IMR-90 (cell line): ENCODE measurements around the gene FBLN7. TPM values are rescaled to one million over a fixed set of nuclear protein-coding genes. Genes with fewer than 3 reads are reported as not detected.

ENCODE experiments used
- ATAC-seq: fragments of 200-7000 bp; cut with Tn5 transposase; 2 replicates; pipeline ENCODE4 v1.9.1; 2020; ENCODE audit warnings: low read depth, mild to moderate bottlenecking, moderate library complexity
- BruUV-seq: library from RNA; stranded (reverse); fragments of 400-500 nt; replicated peaks from 2 replicates; lab custom pipeline; 2021; lab: Mats Ljungman, UMichigan
- CTCF ChIA-PET: fragments of 300-600 bp; formaldehyde crosslinking; extraction: SDS; loops from one replicate; lab custom pipeline; 2021; ENCODE audit warnings: antibody characterized with exemption; lab: Yijun Ruan, JAX
- POLR2A ChIA-PET: fragments of 300-600 bp; sonication (Branson Sonifier 250); formaldehyde crosslinking; loops from one replicate; lab custom pipeline; 2022; ENCODE audit warnings: antibody characterized with exemption; ENCODE audit not compliant: unreplicated experiment; lab: Charles Lee
- DNase-seq: peaks from one replicate; pipeline ENCODE4 v3.0.0; 2013
- H2AFZ ChIP-seq: replicated peaks from 2 replicates; pipeline ENCODE3; 2013; ENCODE audit warnings: low read length, mild to moderate bottlenecking; ENCODE audit not compliant: poor library complexity
- H2AK5ac ChIP-seq: 2 replicates; pipeline ENCODE4 v1.6.1; 2013; ENCODE audit warnings: low read depth, low read length, inconsistent platforms
- H2AK9ac ChIP-seq: replicated peaks from 2 replicates; pipeline ENCODE3; 2013; ENCODE audit warnings: mild to moderate bottlenecking, low read depth, low read length, moderate library complexity; ENCODE audit not compliant: poor library complexity
- H2BK120ac ChIP-seq: 2 replicates; pipeline ENCODE4 v1.6.1; 2013; ENCODE audit warnings: low read depth, low read length, inconsistent platforms
- H2BK15ac ChIP-seq: 3 replicates; pipeline ENCODE4 v1.6.1; 2013; ENCODE audit warnings: low read depth, low read length, inconsistent platforms
- H2BK20ac ChIP-seq: 2 replicates; pipeline ENCODE4 v1.6.1; 2013; ENCODE audit warnings: low read depth, mild to moderate bottlenecking, inconsistent platforms, low read length, moderate library complexity
- H2BK5ac ChIP-seq: 2 replicates; pipeline ENCODE4 v1.6.1; 2013; ENCODE audit warnings: mild to moderate bottlenecking, low read depth, low read length, inconsistent platforms; ENCODE audit not compliant: poor library complexity, severe bottlenecking
- H3K14ac ChIP-seq: replicated peaks from 2 replicates; pipeline ENCODE4 v1.6.1; 2013; ENCODE audit warnings: low read depth, low read length, inconsistent platforms
- H3K18ac ChIP-seq: 2 replicates; pipeline ENCODE4 v1.6.1; 2013; ENCODE audit warnings: low read depth, low read length, control low read depth
- H3K23ac ChIP-seq: 2 replicates; pipeline ENCODE4 v1.6.1; 2013; ENCODE audit warnings: low read depth, low read length, inconsistent platforms
- H3K27ac ChIP-seq: 2 replicates; pipeline ENCODE4 v1.5.1; 2013; ENCODE audit warnings: mild to moderate bottlenecking, control low read depth, low read length; ENCODE audit not compliant: insufficient read depth
- H3K27me3 ChIP-seq: 2 replicates; pipeline ENCODE4 v1.6.1; 2013; ENCODE audit warnings: low read length; ENCODE audit not compliant: control insufficient read depth, insufficient read depth
- H3K36me3 ChIP-seq: 2 replicates; pipeline ENCODE4 v1.6.1; 2013; ENCODE audit warnings: low read length, mixed read lengths; ENCODE audit not compliant: control insufficient read depth, insufficient read depth
- H3K4ac ChIP-seq: 2 replicates; pipeline ENCODE4 v1.6.1; 2013; ENCODE audit warnings: low read depth, low read length, inconsistent platforms
- H3K4me1 ChIP-seq: 2 replicates; pipeline ENCODE4 v1.6.1; 2013; ENCODE audit warnings: low read length, mixed read lengths; ENCODE audit not compliant: control insufficient read depth, insufficient read depth
- H3K4me2 ChIP-seq: 2 replicates; pipeline ENCODE4 v1.6.1; 2013; ENCODE audit warnings: low read depth, mild to moderate bottlenecking, control low read depth, low read length, moderate library complexity
- H3K4me3 ChIP-seq: 2 replicates; pipeline ENCODE4 v1.5.1; 2013; ENCODE audit warnings: low read depth, mild to moderate bottlenecking, control low read depth, low read length, moderate library complexity; ENCODE audit not compliant: insufficient read depth
- H3K56ac ChIP-seq: 2 replicates; pipeline ENCODE4 v1.6.1; 2013; ENCODE audit warnings: low read length, inconsistent platforms; ENCODE audit not compliant: insufficient read depth; ENCODE audit errors: extremely low read depth
- H3K79me1 ChIP-seq, 2 experiments: 2 replicates each; pipeline ENCODE4 v1.6.1; 2013; ENCODE audit warnings: low read length in 2 of 2, inconsistent platforms in 1 of 2, low read depth in 1 of 2
- H3K9ac ChIP-seq: 2 replicates; pipeline ENCODE4 v1.6.1; 2013; ENCODE audit warnings: low read depth, low read length, control low read depth
- H3K9me1 ChIP-seq: 2 replicates; pipeline ENCODE4 v1.6.1; 2013; ENCODE audit warnings: low read length, inconsistent platforms; ENCODE audit not compliant: insufficient read depth
- H3K9me3 ChIP-seq: 2 replicates; pipeline ENCODE4 v1.6.1; 2013; ENCODE audit warnings: low read length; ENCODE audit not compliant: control insufficient read depth, insufficient read depth
- H4K20me1 ChIP-seq: 2 replicates; pipeline ENCODE4 v1.6.1; 2013; ENCODE audit warnings: low read length, inconsistent platforms; ENCODE audit not compliant: insufficient read depth
- H4K5ac ChIP-seq: 2 replicates; pipeline ENCODE4 v1.6.1; 2013; ENCODE audit warnings: mild to moderate bottlenecking, low read depth, low read length, control low read depth
- H4K8ac ChIP-seq, 2 experiments: 2 replicates each; pipeline ENCODE4 v1.6.1; 2013; ENCODE audit warnings: low read depth in 2 of 2, low read length in 2 of 2, control low read depth in 1 of 2, inconsistent platforms in 1 of 2
- H4K91ac ChIP-seq: 2 replicates; pipeline ENCODE4 v1.6.1; 2013; ENCODE audit warnings: low read depth, low read length, inconsistent platforms; ENCODE audit not compliant: insufficient read depth
- BHLHE40 ChIP-seq: fragments of 150-350 bp; IDR thresholded peaks from 2 replicates; pipeline ENCODE4 v1.6.1; 2016; ENCODE audit warnings: mild to moderate bottlenecking, low read depth, low read length
- CEBPB ChIP-seq: IDR thresholded peaks from 2 replicates; pipeline ENCODE4 v1.6.1; 2012; ENCODE audit warnings: low read depth, low read length, improper control_type of control experiment
- CHD1 ChIP-seq: IDR thresholded peaks from 2 replicates; pipeline ENCODE4 v1.6.1; 2012; ENCODE audit warnings: low read depth, low read length, improper control_type of control experiment
- ELK1 ChIP-seq: fragments of 150-350 bp; IDR thresholded peaks from 2 replicates; pipeline ENCODE4 v1.6.1; 2016; ENCODE audit warnings: low read depth, mild to moderate bottlenecking, low read length, moderate library complexity, borderline replicate concordance
- FOS ChIP-seq: fragments of 150-350 bp; IDR thresholded peaks from 2 replicates; pipeline ENCODE4 v1.6.1; 2016; ENCODE audit warnings: low read depth, low read length
- MAFK ChIP-seq: IDR thresholded peaks from 2 replicates; pipeline ENCODE4 v1.6.1; 2012; ENCODE audit warnings: low read depth, low read length, improper control_type of control experiment
- MAZ ChIP-seq: IDR thresholded peaks from 2 replicates; pipeline ENCODE4 v1.6.1; 2012; ENCODE audit warnings: low read depth, mild to moderate bottlenecking, low read length, improper control_type of control experiment, moderate library complexity, borderline replicate concordance
- MXI1 ChIP-seq: IDR thresholded peaks from 2 replicates; pipeline ENCODE4 v1.6.1; 2012; ENCODE audit warnings: low read depth, mild to moderate bottlenecking, low read length, moderate library complexity, borderline replicate concordance
- NFE2L2 ChIP-seq: fragments of 150-350 bp; IDR thresholded peaks from 2 replicates; pipeline ENCODE4 v1.6.1; 2016; ENCODE audit warnings: low read depth, mild to moderate bottlenecking, low read length
- POLR2A ChIP-seq: IDR thresholded peaks from 2 replicates; pipeline ENCODE4 v1.6.1; 2012; ENCODE audit warnings: mild to moderate bottlenecking, low read depth, low read length
- RAD21 ChIP-seq: IDR thresholded peaks from 2 replicates; pipeline ENCODE4 v1.6.1; 2012; ENCODE audit warnings: low read length, improper control_type of control experiment
- RCOR1 ChIP-seq: IDR thresholded peaks from 2 replicates; pipeline ENCODE4 v1.6.1; 2012; ENCODE audit warnings: mild to moderate bottlenecking, low read length, improper control_type of control experiment; ENCODE audit not compliant: insufficient replicate concordance
- RFX5 ChIP-seq: IDR thresholded peaks from 2 replicates; pipeline ENCODE4 v1.8.0; 2012; ENCODE audit warnings: low read depth, mild to moderate bottlenecking, low read length, moderate library complexity
- SMC3 ChIP-seq: fragments of 150-350 bp; IDR thresholded peaks from 2 replicates; pipeline ENCODE4 v1.6.1; 2016; ENCODE audit warnings: low read depth, mild to moderate bottlenecking, antibody characterized with exemption, low read length, moderate library complexity
- dilution Hi-C: fragments of 300-500 bp; cut with HindIII; formaldehyde crosslinking; loops from one replicate; pipeline ENCODE4 v1.14.3; 2018; ENCODE audit warnings: low sequenced_read_pairs; ENCODE audit not compliant: unreplicated experiment
- in situ Hi-C: fragments of 300-500 bp; cut with MboI; formaldehyde crosslinking; loops from 3 replicates; pipeline ENCODE4 v1.14.3; 2019; ENCODE audit warnings: low sequenced_read_pairs, inconsistent platforms, mixed read lengths
- intact Hi-C: fragments of 100-400 bp; cut with micrococcal nuclease; formaldehyde crosslinking; loops from 2 replicates; pipeline ENCODE4 v1.10.0; 2022
- polyA plus RNA-seq, 3 experiments: library from polyadenylated mRNA; depleted of rRNA; stranded (reverse); fragments of >200 nt; gene quantifications; 2 replicates each; pipeline ENCODE4 v1.2.3, GENCODE V29; 2012; ENCODE audit warnings: low replicate concordance in 1 of 3
- total RNA-seq: library from RNA; depleted of rRNA; stranded (reverse); fragments of >200 nt; gene quantifications from 2 replicates; pipeline ENCODE4 v1.2.3, GENCODE V29; 2012
- TF ChIP-seq, protein P1 (sequence below): conservative IDR thresholded peaks from 2 replicates; pipeline ENCODE4 v1.5.1; 2012; ENCODE audit warnings: mild to moderate bottlenecking, low read depth, low read length, improper control_type of control experiment
- TF ChIP-seq, protein P2 (sequence below): fragments of 150-350 bp; IDR thresholded peaks from 2 replicates; pipeline ENCODE4 v1.6.1; 2017; ENCODE audit warnings: mild to moderate bottlenecking, antibody characterized with exemption, low read length, low read depth

Gene FBLN7
- total and polyA plus RNA-seq, 2 of the 4 experiments (the other 2 are of a cell fraction) = 0.18 to 1.2 TPM

- no peak overlapping the region for H3K18ac ChIP-seq
- H3K23ac ChIP-seq = no peak overlapping the region
- no peak overlapping the region for H3K4me3 ChIP-seq
- H3K4me2 ChIP-seq = no peak overlapping the region
- H3K4ac ChIP-seq = no peak overlapping the region
- CTCF ChIA-PET = no interaction called here
- no peak overlapping the region for H4K91ac ChIP-seq
- dilution Hi-C loops = no loop called here
- no peak overlapping the region for H2AK5ac ChIP-seq
- H2BK15ac ChIP-seq = no peak overlapping the region
- no peak overlapping the region for H2AFZ ChIP-seq
- intact Hi-C loops = no loop called here
- TF ChIP-seq MXI1 (no peak), RFX5 (no peak), RAD21 (no peak), MAFK (no peak), POLR2A (no peak), FOS (no peak), RCOR1 (no peak), ELK1 (no peak), MAZ (no peak), SMC3 (no peak), NFE2L2 (no peak), CHD1 (no peak), CEBPB (no peak), BHLHE40 (no peak)
- TF ChIP-seq, protein P1, sequence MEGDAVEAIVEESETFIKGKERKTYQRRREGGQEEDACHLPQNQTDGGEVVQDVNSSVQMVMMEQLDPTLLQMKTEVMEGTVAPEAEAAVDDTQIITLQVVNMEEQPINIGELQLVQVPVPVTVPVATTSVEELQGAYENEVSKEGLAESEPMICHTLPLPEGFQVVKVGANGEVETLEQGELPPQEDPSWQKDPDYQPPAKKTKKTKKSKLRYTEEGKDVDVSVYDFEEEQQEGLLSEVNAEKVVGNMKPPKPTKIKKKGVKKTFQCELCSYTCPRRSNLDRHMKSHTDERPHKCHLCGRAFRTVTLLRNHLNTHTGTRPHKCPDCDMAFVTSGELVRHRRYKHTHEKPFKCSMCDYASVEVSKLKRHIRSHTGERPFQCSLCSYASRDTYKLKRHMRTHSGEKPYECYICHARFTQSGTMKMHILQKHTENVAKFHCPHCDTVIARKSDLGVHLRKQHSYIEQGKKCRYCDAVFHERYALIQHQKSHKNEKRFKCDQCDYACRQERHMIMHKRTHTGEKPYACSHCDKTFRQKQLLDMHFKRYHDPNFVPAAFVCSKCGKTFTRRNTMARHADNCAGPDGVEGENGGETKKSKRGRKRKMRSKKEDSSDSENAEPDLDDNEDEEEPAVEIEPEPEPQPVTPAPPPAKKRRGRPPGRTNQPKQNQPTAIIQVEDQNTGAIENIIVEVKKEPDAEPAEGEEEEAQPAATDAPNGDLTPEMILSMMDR = no peak
- TF ChIP-seq, protein P2, sequence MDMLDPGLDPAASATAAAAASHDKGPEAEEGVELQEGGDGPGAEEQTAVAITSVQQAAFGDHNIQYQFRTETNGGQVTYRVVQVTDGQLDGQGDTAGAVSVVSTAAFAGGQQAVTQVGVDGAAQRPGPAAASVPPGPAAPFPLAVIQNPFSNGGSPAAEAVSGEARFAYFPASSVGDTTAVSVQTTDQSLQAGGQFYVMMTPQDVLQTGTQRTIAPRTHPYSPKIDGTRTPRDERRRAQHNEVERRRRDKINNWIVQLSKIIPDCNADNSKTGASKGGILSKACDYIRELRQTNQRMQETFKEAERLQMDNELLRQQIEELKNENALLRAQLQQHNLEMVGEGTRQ = no peak
- H2BK5ac ChIP-seq = no peak overlapping the region
- H3K56ac ChIP-seq = no peak overlapping the region
- no peak overlapping the region for H3K27ac ChIP-seq
- no peak overlapping the region for H4K5ac ChIP-seq
- ATAC-seq (no peak), DNase-seq (no peak)
- H3K9me1 ChIP-seq = no peaks in the 10 kb centered on the region
- no TSS peak for BruUV-seq
- POLR2A ChIA-PET = no interaction called here
- H4K20me1 ChIP-seq = no peaks in the 10 kb centered on the region
- H2BK120ac ChIP-seq = no peak overlapping the region
- H3K9ac ChIP-seq = no peak overlapping the region
- no peaks in the 10 kb centered on the region for H3K4me1 ChIP-seq
- H2AK9ac ChIP-seq = no peak overlapping the region
- H3K14ac ChIP-seq = no peak overlapping the region
- H3K79me1 ChIP-seq = no peaks in the 10 kb centered on the region
- H3K9me3 ChIP-seq = no peaks in the 10 kb centered on the region
- H3K27me3 ChIP-seq = peaks cover 30% of the 10 kb centered on the region
- in situ Hi-C loops = no loop called here
- H3K36me3 ChIP-seq = no peaks in the 10 kb centered on the region
- H2BK20ac ChIP-seq = no peak overlapping the region
- no peak overlapping the region for H4K8ac ChIP-seq
Observed at GRCh38 chr2:112195950-112196349, 57.8 kb downstream of the FBLN7 start.
